A549 (cell line): ENCODE measurements around the gene LAMTOR3. TPM values are rescaled to one million over a fixed set of nuclear protein-coding genes. Genes with fewer than 3 reads are reported as not detected.

Source experiments
- ATAC-seq, 2 experiments: fragments of 200-7000 bp in 1 of 2; fragments of >200 bp in 1 of 2; cut with Nextera tagmentation in 1 of 2; cut with Tn5 transposase in 1 of 2; 3 replicates each; pipeline versions ENCODE4 v1.8.0 to v1.9.1; 2018 to 2020; ENCODE audit warnings: mild to moderate bottlenecking in 1 of 2, moderate library complexity in 1 of 2
- CTCF ChIA-PET: fragments of 300-600 bp; sonication (Branson Sonifier 250); formaldehyde crosslinking; extraction: SDS; loops from one replicate; lab custom pipeline; 2021; ENCODE audit warnings: antibody characterized with exemption, inconsistent platforms; lab: Yijun Ruan, JAX
- POLR2A ChIA-PET: fragments of 350-600 bp; formaldehyde crosslinking; extraction: SDS; loops from one replicate; lab custom pipeline; 2021; ENCODE audit warnings: antibody characterized with exemption, inconsistent platforms; lab: Yijun Ruan, JAX
- DNase-seq, 2 experiments: peaks; one replicate each; pipeline versions ENCODE4 v3.0.0 to v3.0.0-alpha.2; 2011 to 2016; ENCODE audit warnings: low read depth in 1 of 2, low spot score in 1 of 2
- FAIRE-seq: peaks from 2 replicates; lab custom pipeline; 2011; peaks lifted over from hg19 to GRCh38; lab: Jason Lieb, UNC
- H3K27ac ChIP-seq, 2 experiments: fragments of >200 bp; sonication (Bioruptor Twin); formaldehyde crosslinking; 3 replicates each; pipeline ENCODE4 v1.5.1; 2016 to 2017
- H3K4me1 ChIP-seq: fragments of >200 bp; sonication (Bioruptor Twin); formaldehyde crosslinking; 3 replicates; pipeline ENCODE4 v1.6.1; 2016
- H3K4me2 ChIP-seq: fragments of >200 bp; sonication (Bioruptor Twin); formaldehyde crosslinking; 3 replicates; pipeline ENCODE4 v1.6.1; 2016
- H3K4me3 ChIP-seq: fragments of >200 bp; sonication (Bioruptor Twin); formaldehyde crosslinking; 3 replicates; pipeline ENCODE4 v1.5.1; 2016
- H3K9me3 ChIP-seq: fragments of >200 bp; sonication (Bioruptor Twin); formaldehyde crosslinking; 3 replicates; pipeline ENCODE4 v1.6.1; 2016
- CEBPB ChIP-seq, 2 experiments: fragments of >200 bp in 1 of 2; sonication (Bioruptor Twin) in 1 of 2; formaldehyde crosslinking in 1 of 2; IDR thresholded peaks; 2 replicates each; pipeline ENCODE4 v1.6.1; 2012 to 2016
- EHF ChIP-seq: fragments of 250-450 bp; sonication (Bioruptor Pico); IDR thresholded peaks from 2 replicates; pipeline ENCODE4 v1.5.0; 2020; ENCODE audit warnings: mild to moderate bottlenecking
- EP300 ChIP-seq, 2 experiments: fragments of >200 bp; sonication (Bioruptor Twin); formaldehyde crosslinking; IDR thresholded peaks; 2 replicates in 1 of 2; 3 replicates in 1 of 2; pipeline ENCODE4 v1.6.1; 2016 to 2017
- FOSB ChIP-seq: fragments of 250-450 bp; sonication (Bioruptor Pico); IDR thresholded peaks from 2 replicates; pipeline ENCODE4 v1.5.0; 2020; ENCODE audit warnings: mild to moderate bottlenecking, moderate library complexity
- GATA3 ChIP-seq: IDR thresholded peaks from 2 replicates; pipeline ENCODE4 v1.6.1; 2012; ENCODE audit warnings: borderline replicate concordance
- HEYL ChIP-seq: fragments of 250-450 bp; sonication (Bioruptor Pico); IDR thresholded peaks from 2 replicates; pipeline ENCODE4 v1.8.0; 2021; ENCODE audit warnings: mild to moderate bottlenecking, moderate library complexity
- HOXB13 ChIP-seq: fragments of 250-450 bp; sonication (Bioruptor Pico); IDR thresholded peaks from 2 replicates; pipeline ENCODE4 v1.5.0; 2020; ENCODE audit warnings: low read depth, mild to moderate bottlenecking, moderate library complexity
- HOXB5 ChIP-seq: fragments of 250-450 bp; sonication (Bioruptor Pico); IDR thresholded peaks from 2 replicates; pipeline ENCODE4 v1.5.0; 2020; ENCODE audit warnings: mild to moderate bottlenecking, moderate library complexity
- KDM1A ChIP-seq: fragments of 200-600 bp; sonication (generic); IDR thresholded peaks from 2 replicates; pipeline ENCODE4 v1.6.1; 2016; ENCODE audit warnings: low read depth, mild to moderate bottlenecking
- KDM5A ChIP-seq: fragments of 200-600 bp; sonication (generic); IDR thresholded peaks from 2 replicates; pipeline ENCODE4 v1.6.1; 2016; ENCODE audit warnings: antibody characterized with exemption, mild to moderate bottlenecking
- MAFK ChIP-seq: fragments of 450-650 bp; IDR thresholded peaks from 2 replicates; pipeline ENCODE4 v1.6.1; 2014; ENCODE audit not compliant: partially characterized antibody
- MAZ ChIP-seq: fragments of 150-350 bp; IDR thresholded peaks from 2 replicates; pipeline ENCODE4 v1.6.1; 2014; ENCODE audit warnings: antibody characterized with exemption, low read depth, low read length, borderline replicate concordance
- POLR2A ChIP-seq: IDR thresholded peaks from 2 replicates; pipeline ENCODE4 v1.6.1; 2012; ENCODE audit warnings: mild to moderate bottlenecking, low read length
- SREBF2 ChIP-seq: fragments of 450-650 bp; IDR thresholded peaks from 2 replicates; pipeline ENCODE4 v1.6.1; 2014; ENCODE audit warnings: mild to moderate bottlenecking, moderate library complexity
- TFCP2L1 ChIP-seq: fragments of 250-450 bp; sonication (Bioruptor Pico); IDR thresholded peaks from 2 replicates; pipeline ENCODE4 v1.5.0; 2021; ENCODE audit warnings: mild to moderate bottlenecking
- TP53 ChIP-seq: fragments of 250-450 bp; sonication (Bioruptor Pico); IDR thresholded peaks from 2 replicates; pipeline ENCODE4 v1.5.0; 2021; ENCODE audit warnings: mild to moderate bottlenecking, moderate library complexity
- WGBS: methylation state at CpG from one replicate; pipeline ENCODE4 v1.1.6; 2017; ENCODE audit errors: missing lambda C conversion rate; 5-methylcytosine and 5-hydroxymethylcytosine counted together
- polyA plus RNA-seq, 4 experiments: library from polyadenylated mRNA; depleted of rRNA in 3 of 4; stranded (reverse); fragments of >200 nt; fragmentation: RNase III in 1 of 4; extraction: RNeasy Plus Mini Kit Qiagen cat#74134 plus additional on column Dnase treatment in 1 of 4; gene quantifications; 2 replicates in 3 of 4; 3 replicates in 1 of 4; pipeline ENCODE4 v1.2.3, GENCODE V29; 2011 to 2017
- TF ChIP-seq, protein P1 (sequence below): fragments of 250-450 bp; sonication (Bioruptor Pico); IDR thresholded peaks from 2 replicates; pipeline ENCODE4 v1.5.0; 2021; ENCODE audit warnings: mild to moderate bottlenecking, moderate library complexity, borderline replicate concordance
- TF ChIP-seq, protein P2 (sequence below): fragments of >200 bp; sonication (Bioruptor Twin); formaldehyde crosslinking; IDR thresholded peaks from 2 replicates; pipeline ENCODE4 v1.6.1; 2016
- TF ChIP-seq, protein P3 (sequence below): fragments of >200 bp; sonication (Bioruptor Twin); formaldehyde crosslinking; IDR thresholded peaks from 3 replicates; pipeline ENCODE4 v1.6.1; 2016
- TF ChIP-seq, protein P4 (sequence below): IDR thresholded peaks from 2 replicates; pipeline ENCODE4 v1.6.1; 2012; ENCODE audit warnings: low read depth, borderline replicate concordance
- TF ChIP-seq, protein P5 (sequence below): fragments of 150-350 bp; IDR thresholded peaks from 2 replicates; pipeline ENCODE4 v1.6.1; 2014; ENCODE audit warnings: low read depth, mild to moderate bottlenecking, low read length

LAMTOR3 gene
- polyA plus RNA-seq, 2 of the 4 experiments (the other 2 are of a cell fraction): 21.3 to 40.8 TPM

DNA sequence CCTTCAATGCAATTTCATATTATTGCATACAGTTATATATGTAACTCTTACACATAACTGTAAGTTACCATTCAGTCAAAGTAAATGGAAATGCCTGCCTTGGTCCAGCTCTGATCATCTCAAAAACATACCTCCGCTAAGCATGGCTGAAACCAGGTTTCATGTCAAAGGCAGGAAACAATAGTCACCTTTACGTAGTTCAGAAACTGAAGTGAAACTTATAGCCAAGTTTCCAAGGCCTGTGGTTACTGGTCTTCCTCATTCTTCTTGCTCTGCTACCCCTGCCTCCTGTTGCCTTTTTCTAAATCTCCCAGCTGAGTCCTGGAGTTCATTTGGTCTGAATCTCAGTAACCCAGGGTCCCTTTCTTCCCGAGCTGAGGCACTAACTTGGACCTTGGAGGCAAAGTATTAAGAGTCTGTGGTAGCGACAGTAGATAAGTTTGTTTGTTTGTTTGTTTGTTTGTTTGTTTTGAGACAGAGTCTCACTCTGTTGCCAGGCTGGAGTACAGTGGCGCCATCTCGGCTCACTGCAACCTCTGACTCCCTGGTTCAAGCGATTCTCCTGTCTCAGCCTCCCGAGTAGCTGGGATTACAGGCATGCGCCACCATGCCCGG lies 46.8 kb downstream of the LAMTOR3 start (continued):
- no peak for TF ChIP-seq KDM5A
- TF ChIP-seq, protein P1, sequence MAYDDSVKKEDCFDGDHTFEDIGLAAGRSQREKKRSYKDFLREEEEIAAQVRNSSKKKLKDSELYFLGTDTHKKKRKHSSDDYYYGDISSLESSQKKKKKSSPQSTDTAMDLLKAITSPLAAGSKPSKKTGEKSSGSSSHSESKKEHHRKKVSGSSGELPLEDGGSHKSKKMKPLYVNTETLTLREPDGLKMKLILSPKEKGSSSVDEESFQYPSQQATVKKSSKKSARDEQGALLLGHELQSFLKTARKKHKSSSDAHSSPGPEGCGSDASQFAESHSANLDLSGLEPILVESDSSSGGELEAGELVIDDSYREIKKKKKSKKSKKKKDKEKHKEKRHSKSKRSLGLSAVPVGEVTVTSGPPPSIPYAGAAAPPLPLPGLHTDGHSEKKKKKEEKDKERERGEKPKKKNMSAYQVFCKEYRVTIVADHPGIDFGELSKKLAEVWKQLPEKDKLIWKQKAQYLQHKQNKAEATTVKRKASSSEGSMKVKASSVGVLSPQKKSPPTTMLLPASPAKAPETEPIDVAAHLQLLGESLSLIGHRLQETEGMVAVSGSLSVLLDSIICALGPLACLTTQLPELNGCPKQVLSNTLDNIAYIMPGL (CRISPR knock-in tag): no peak
- no peak for TF ChIP-seq MAFK
- TF ChIP-seq HOXB13 (CRISPR knock-in tag): no peak

DNA sequence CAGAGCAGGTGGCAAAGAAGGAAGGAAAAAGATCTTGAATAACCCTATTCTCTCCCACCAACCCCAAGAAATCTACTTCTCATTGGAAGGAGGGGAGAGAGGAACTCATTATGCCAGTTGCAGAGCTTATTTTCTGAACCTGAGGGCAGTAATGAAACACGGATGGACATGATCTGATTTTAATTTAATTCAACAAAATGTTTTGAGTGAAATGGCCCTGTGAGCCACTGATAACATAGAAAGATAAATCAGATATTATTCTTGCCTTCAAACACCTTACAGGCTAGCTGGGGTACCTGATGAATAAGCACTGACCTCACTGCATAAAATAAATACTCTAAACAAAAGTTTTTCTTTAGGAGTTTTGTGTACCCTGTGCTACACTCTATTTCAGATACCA lies 47.3 kb downstream of the LAMTOR3 start:
- H3K9me3 ChIP-seq: no peaks in the 10 kb centered on the region
- no peak overlapping the region for H3K4me3 ChIP-seq
- 29% methylated on average over 1 of the region's 1 CpG for WGBS
- H3K27ac ChIP-seq: no peak overlapping the region
- TF ChIP-seq MAZ: no peak
- TF ChIP-seq KDM1A: no peak
- TF ChIP-seq TFCP2L1 (CRISPR knock-in tag): no peak
- TF ChIP-seq CEBPB (IDR thresholded peaks at IDR 0.05): no peak
- no peak for TF ChIP-seq SREBF2
- TF ChIP-seq, protein P2, sequence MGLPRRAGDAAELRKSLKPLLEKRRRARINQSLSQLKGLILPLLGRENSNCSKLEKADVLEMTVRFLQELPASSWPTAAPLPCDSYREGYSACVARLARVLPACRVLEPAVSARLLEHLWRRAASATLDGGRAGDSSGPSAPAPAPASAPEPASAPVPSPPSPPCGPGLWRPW: no peak
- no peak for TF ChIP-seq TP53 (CRISPR knock-in tag)
- TF ChIP-seq, protein P3, sequence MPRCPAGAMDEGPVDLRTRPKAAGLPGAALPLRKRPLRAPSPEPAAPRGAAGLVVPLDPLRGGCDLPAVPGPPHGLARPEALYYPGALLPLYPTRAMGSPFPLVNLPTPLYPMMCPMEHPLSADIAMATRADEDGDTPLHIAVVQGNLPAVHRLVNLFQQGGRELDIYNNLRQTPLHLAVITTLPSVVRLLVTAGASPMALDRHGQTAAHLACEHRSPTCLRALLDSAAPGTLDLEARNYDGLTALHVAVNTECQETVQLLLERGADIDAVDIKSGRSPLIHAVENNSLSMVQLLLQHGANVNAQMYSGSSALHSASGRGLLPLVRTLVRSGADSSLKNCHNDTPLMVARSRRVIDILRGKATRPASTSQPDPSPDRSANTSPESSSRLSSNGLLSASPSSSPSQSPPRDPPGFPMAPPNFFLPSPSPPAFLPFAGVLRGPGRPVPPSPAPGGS: no peak
- TF ChIP-seq FOSB (CRISPR knock-in tag): no peak
- TF ChIP-seq MAFK: no peak
- TF ChIP-seq HEYL (CRISPR knock-in tag): no peak
- no peak for TF ChIP-seq POLR2A
- TF ChIP-seq EHF (CRISPR knock-in tag): no peak
- no peak for TF ChIP-seq GATA3
- no peak for TF ChIP-seq EP300 (IDR thresholded peaks at IDR 0.05)
- TF ChIP-seq HOXB5 (CRISPR knock-in tag): no peak
- TF ChIP-seq, protein P4, sequence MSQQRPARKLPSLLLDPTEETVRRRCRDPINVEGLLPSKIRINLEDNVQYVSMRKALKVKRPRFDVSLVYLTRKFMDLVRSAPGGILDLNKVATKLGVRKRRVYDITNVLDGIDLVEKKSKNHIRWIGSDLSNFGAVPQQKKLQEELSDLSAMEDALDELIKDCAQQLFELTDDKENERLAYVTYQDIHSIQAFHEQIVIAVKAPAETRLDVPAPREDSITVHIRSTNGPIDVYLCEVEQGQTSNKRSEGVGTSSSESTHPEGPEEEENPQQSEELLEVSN: no peak
- TF ChIP-seq, protein P5, sequence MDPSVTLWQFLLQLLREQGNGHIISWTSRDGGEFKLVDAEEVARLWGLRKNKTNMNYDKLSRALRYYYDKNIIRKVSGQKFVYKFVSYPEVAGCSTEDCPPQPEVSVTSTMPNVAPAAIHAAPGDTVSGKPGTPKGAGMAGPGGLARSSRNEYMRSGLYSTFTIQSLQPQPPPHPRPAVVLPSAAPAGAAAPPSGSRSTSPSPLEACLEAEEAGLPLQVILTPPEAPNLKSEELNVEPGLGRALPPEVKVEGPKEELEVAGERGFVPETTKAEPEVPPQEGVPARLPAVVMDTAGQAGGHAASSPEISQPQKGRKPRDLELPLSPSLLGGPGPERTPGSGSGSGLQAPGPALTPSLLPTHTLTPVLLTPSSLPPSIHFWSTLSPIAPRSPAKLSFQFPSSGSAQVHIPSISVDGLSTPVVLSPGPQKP: no peak
- no peak overlapping the region for H3K4me2 ChIP-seq
- POLR2A ChIA-PET: no interaction called here
- CTCF ChIA-PET: no interaction called here
- no peak for ATAC-seq
- FAIRE-seq: no peak
- DNase-seq: no peak
- no peaks in the 10 kb centered on the region for H3K4me1 ChIP-seq
